Liver (tissue), 9 donors: ENCODE results near the gene NEK6. TPM values are rescaled to one million over a fixed set of nuclear protein-coding genes. Genes with fewer than 3 reads are reported as not detected.

Source experiments
- DNase-seq: peaks from one replicate; pipeline ENCODE4 v3.0.0-alpha.2; 2017; ENCODE audit warnings: low spot score
- H3K27ac ChIP-seq, 2 donors: one replicate each; pipeline ENCODE4 v1.7.0; 2013; ENCODE audit warnings: inconsistent platforms in 2 of 2, low read length in 2 of 2, control low read depth in 1 of 2, low read depth in 1 of 2, mild to moderate bottlenecking in 1 of 2
- H3K27me3 ChIP-seq, 4 donors: one replicate each; pipeline versions ENCODE4 v1.6.1 to v1.7.0; 2013; ENCODE audit warnings: low read length in 3 of 4, inconsistent platforms in 1 of 4, mild to moderate bottlenecking in 1 of 4, moderate library complexity in 1 of 4; ENCODE audit not compliant: control insufficient read depth in 4 of 4, insufficient read depth in 4 of 4
- H3K36me3 ChIP-seq, 4 donors: one replicate each; pipeline versions ENCODE4 v1.6.1 to v1.7.0; 2013; ENCODE audit warnings: low read length in 3 of 4, mild to moderate bottlenecking in 3 of 4, low read depth in 1 of 4, moderate library complexity in 1 of 4; ENCODE audit not compliant: control insufficient read depth in 4 of 4, insufficient read depth in 3 of 4
- H3K4me1 ChIP-seq, 4 donors: one replicate each; pipeline versions ENCODE4 v1.6.1 to v1.7.0; 2013; ENCODE audit warnings: low read length in 3 of 4, mild to moderate bottlenecking in 3 of 4, moderate library complexity in 1 of 4; ENCODE audit not compliant: control insufficient read depth in 4 of 4, insufficient read depth in 4 of 4
- H3K4me3 ChIP-seq, 3 donors: one replicate each; pipeline versions ENCODE4 v1.6.1 to v1.7.0; 2013; ENCODE audit warnings: low read length in 3 of 3, control low read depth in 1 of 3, low read depth in 1 of 3, mild to moderate bottlenecking in 1 of 3
- H3K9ac ChIP-seq, 2 donors: one replicate each; pipeline ENCODE4 v1.7.0; 2013; ENCODE audit warnings: low read length in 2 of 2, mild to moderate bottlenecking in 2 of 2, moderate library complexity in 2 of 2, control low read depth in 1 of 2, low read depth in 1 of 2
- H3K9me3 ChIP-seq, 4 donors: one replicate each; pipeline versions ENCODE4 v1.6.1 to v1.7.0; 2013; ENCODE audit warnings: low read length in 3 of 4; ENCODE audit not compliant: control insufficient read depth in 4 of 4
- FOXA1 ChIP-seq: IDR thresholded peaks from 2 replicates; pipeline ENCODE4 v1.6.1; 2016; ENCODE audit warnings: antibody characterized with exemption
- FOXA2 ChIP-seq: IDR thresholded peaks from 2 replicates; pipeline ENCODE4 v1.6.1; 2016; ENCODE audit warnings: antibody characterized with exemption
- GABPA ChIP-seq, 2 donors: IDR thresholded peaks in 1 of 2; conservative IDR thresholded peaks in 1 of 2; 2 replicates each; pipeline ENCODE4 v1.6.1; 2016; ENCODE audit warnings: antibody characterized with exemption in 2 of 2, mild to moderate bottlenecking in 1 of 2, moderate library complexity in 1 of 2
- HNF4A ChIP-seq, 2 donors: conservative IDR thresholded peaks; 2 replicates each; pipeline ENCODE4 v1.6.1; 2016; ENCODE audit warnings: antibody characterized with exemption in 2 of 2, mild to moderate bottlenecking in 2 of 2
- HNF4G ChIP-seq: IDR thresholded peaks from 2 replicates; pipeline ENCODE4 v1.6.1; 2016; ENCODE audit warnings: antibody characterized with exemption
- JUND ChIP-seq, 2 donors: IDR thresholded peaks; 2 replicates each; pipeline ENCODE4 v1.6.1; 2016; ENCODE audit warnings: antibody characterized with exemption in 2 of 2
- NR2F2 ChIP-seq: IDR thresholded peaks from 2 replicates; pipeline ENCODE4 v1.6.1; 2016; ENCODE audit warnings: antibody characterized with exemption
- RAD21 ChIP-seq, 2 donors: IDR thresholded peaks; 2 replicates each; pipeline ENCODE4 v1.6.1; 2016; ENCODE audit warnings: antibody characterized with exemption in 2 of 2, mild to moderate bottlenecking in 2 of 2
- RXRA ChIP-seq, 2 donors: IDR thresholded peaks; 2 replicates each; pipeline ENCODE4 v1.6.1; 2017 to 2018; ENCODE audit warnings: antibody characterized with exemption in 2 of 2, mild to moderate bottlenecking in 1 of 2
- SP1 ChIP-seq: IDR thresholded peaks from 2 replicates; pipeline ENCODE4 v1.6.1; 2018; ENCODE audit warnings: antibody characterized with exemption, mild to moderate bottlenecking
- TAF1 ChIP-seq: conservative IDR thresholded peaks from 2 replicates; pipeline ENCODE4 v1.6.1; 2016; ENCODE audit warnings: antibody characterized with exemption, mild to moderate bottlenecking
- YY1 ChIP-seq: IDR thresholded peaks from 2 replicates; pipeline ENCODE4 v1.6.1; 2016; ENCODE audit warnings: antibody characterized with exemption, mild to moderate bottlenecking
- WGBS: extraction: QIAGEN DNeasy Blood & Tissue Kit; methylation state at CpG from one replicate; pipeline ENCODE4 v1.1.7; 2013; 5-methylcytosine and 5-hydroxymethylcytosine counted together
- polyA plus RNA-seq, 2 donors: library from polyadenylated mRNA; stranded (reverse) in 1 of 2; unstranded in 1 of 2; fragments of 200-250 nt in 1 of 2; fragments of >200 nt in 1 of 2; fragmentation: Nextera tagmentation in 1 of 2; extraction: Ambion mirVana in 1 of 2; gene quantifications; one replicate each; pipeline versions ENCODE4 v1.2.1 to v1.2.3, GENCODE V29; 2013 to 2015
- total RNA-seq, 2 donors: library from RNA; depleted of rRNA; stranded (reverse); fragments of >200 nt; gene quantifications; one replicate each; pipeline ENCODE4 v1.2.3, GENCODE V29; 2014
- TF ChIP-seq, protein P1 (sequence below): IDR thresholded peaks from 2 replicates; pipeline ENCODE4 v1.6.1; 2016; ENCODE audit warnings: antibody characterized with exemption
- TF ChIP-seq, protein P2 (sequence below): fragments of 150-350 bp; IDR thresholded peaks from 2 replicates; pipeline ENCODE4 v1.5.1; 2017; ENCODE audit warnings: improper control_type of control experiment, low read depth, low read length; ENCODE audit not compliant: missing input control
- TF ChIP-seq, protein P3 (sequence below): IDR thresholded peaks from 2 replicates; pipeline ENCODE4 v1.6.1; 2016; ENCODE audit warnings: antibody characterized with exemption
- TF ChIP-seq, protein P4 (sequence below): IDR thresholded peaks from 2 replicates; pipeline ENCODE4 v1.6.1; 2016; ENCODE audit warnings: antibody characterized with exemption
- TF ChIP-seq, protein P5 (sequence below): IDR thresholded peaks from 2 replicates; pipeline ENCODE4 v1.6.1; 2016; ENCODE audit warnings: antibody characterized with exemption, mild to moderate bottlenecking
- donor health status: healthy.
- donor health status: healthy.
- donor health status: healthy.
- donor health status: healthy.
- donor health status: healthy.

NEK6 gene
- total and polyA plus RNA-seq, 4 donors: 32.5 to 49.7 (median 42.5) TPM

DNA sequence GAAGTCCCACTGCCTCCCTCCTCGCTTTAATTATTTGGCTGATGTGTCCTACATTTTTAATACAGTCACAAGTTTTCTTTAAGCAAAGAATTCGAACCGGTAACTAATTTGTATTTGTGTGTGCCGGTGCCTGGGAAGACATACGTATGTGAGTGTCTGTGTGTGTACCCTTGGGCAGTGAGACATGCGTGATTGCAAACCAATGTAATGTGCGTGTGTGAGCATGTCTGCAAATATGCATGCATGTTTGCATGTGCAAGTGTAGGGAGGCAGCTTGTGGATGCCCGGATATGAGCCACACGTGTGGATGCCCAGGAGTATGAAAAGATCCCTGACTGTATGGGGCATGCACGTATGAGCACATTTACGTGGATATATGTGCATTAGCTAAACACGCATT, 44.4 kb upstream of the NEK6 start:
- 95% methylated on average over 12 of the region's 12 CpGs for WGBS
- Histone ChIP-seq H3K27me3 (no peaks in the 10 kb centered on the region), H3K4me1 (peaks cover 0 to 17% (median 7%) of the 10 kb centered on the region in 4 donors), H3K4me3 (no peak overlapping the region), H3K9me3 (no peaks in the 10 kb centered on the region), H3K36me3 (no peaks in the 10 kb centered on the region), H3K9ac (no peak overlapping the region), H3K27ac (no peak overlapping the region)
- DNase-seq: no peak
- TF ChIP-seq GABPA (IDR thresholded peaks at IDR 0.05 in 1 of 2, conservative IDR thresholded peaks at IDR 0.05 in 1 of 2) (no peak), HNF4G (no peak), JUND (IDR thresholded peaks at IDR 0.05) (no peak), FOXA2 (no peak), SP1 (no peak), NR2F2 (no peak), HNF4A (conservative IDR thresholded peaks at IDR 0.05) (no peak), TAF1 (no peak), FOXA1 (no peak)
- TF ChIP-seq, protein P1, sequence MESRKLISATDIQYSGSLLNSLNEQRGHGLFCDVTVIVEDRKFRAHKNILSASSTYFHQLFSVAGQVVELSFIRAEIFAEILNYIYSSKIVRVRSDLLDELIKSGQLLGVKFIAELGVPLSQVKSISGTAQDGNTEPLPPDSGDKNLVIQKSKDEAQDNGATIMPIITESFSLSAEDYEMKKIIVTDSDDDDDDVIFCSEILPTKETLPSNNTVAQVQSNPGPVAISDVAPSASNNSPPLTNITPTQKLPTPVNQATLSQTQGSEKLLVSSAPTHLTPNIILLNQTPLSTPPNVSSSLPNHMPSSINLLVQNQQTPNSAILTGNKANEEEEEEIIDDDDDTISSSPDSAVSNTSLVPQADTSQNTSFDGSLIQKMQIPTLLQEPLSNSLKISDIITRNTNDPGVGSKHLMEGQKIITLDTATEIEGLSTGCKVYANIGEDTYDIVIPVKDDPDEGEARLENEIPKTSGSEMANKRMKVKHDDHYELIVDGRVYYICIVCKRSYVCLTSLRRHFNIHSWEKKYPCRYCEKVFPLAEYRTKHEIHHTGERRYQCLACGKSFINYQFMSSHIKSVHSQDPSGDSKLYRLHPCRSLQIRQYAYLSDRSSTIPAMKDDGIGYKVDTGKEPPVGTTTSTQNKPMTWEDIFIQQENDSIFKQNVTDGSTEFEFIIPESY: no peak
- TF ChIP-seq, protein P2, sequence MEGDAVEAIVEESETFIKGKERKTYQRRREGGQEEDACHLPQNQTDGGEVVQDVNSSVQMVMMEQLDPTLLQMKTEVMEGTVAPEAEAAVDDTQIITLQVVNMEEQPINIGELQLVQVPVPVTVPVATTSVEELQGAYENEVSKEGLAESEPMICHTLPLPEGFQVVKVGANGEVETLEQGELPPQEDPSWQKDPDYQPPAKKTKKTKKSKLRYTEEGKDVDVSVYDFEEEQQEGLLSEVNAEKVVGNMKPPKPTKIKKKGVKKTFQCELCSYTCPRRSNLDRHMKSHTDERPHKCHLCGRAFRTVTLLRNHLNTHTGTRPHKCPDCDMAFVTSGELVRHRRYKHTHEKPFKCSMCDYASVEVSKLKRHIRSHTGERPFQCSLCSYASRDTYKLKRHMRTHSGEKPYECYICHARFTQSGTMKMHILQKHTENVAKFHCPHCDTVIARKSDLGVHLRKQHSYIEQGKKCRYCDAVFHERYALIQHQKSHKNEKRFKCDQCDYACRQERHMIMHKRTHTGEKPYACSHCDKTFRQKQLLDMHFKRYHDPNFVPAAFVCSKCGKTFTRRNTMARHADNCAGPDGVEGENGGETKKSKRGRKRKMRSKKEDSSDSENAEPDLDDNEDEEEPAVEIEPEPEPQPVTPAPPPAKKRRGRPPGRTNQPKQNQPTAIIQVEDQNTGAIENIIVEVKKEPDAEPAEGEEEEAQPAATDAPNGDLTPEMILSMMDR: no peak
- TF ChIP-seq, protein P3, sequence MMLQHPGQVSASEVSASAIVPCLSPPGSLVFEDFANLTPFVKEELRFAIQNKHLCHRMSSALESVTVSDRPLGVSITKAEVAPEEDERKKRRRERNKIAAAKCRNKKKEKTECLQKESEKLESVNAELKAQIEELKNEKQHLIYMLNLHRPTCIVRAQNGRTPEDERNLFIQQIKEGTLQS: no peak
- TF ChIP-seq, protein P4, sequence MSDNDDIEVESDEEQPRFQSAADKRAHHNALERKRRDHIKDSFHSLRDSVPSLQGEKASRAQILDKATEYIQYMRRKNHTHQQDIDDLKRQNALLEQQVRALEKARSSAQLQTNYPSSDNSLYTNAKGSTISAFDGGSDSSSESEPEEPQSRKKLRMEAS: no peak

DNA sequence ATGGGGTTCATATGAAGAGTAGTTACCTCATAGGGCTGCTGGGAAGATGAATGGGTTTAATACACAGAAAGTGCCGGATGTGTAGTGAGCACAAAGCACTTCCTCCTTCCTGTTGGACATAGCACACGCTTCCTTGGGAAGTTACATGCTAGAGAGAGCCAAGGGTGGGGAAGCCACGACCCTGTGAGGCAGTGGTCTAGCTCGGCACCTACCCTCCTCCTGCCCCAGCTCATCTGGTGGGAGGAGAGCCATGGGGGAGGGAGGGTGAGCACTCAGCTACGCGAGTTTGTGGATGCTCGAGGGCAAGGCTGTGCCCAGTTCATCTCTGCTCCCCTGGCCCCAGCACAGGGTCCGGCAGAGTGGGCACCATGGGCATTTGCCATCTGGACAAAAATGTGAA, 43.6 kb upstream of the NEK6 start:
- H3K9ac ChIP-seq: no peak overlapping the region
- H3K36me3 ChIP-seq: no peaks in the 10 kb centered on the region
- no peak overlapping the region for H3K27ac ChIP-seq
- no peak for DNase-seq
- TF ChIP-seq RAD21 (IDR thresholded peaks at IDR 0.05) (no peak), HNF4G (no peak), NR2F2 (no peak), FOXA1 (no peak), SP1 (no peak), TAF1 (no peak), GABPA (IDR thresholded peaks at IDR 0.05 in 1 of 2, conservative IDR thresholded peaks at IDR 0.05 in 1 of 2) (no peak), FOXA2 (no peak), YY1 (no peak), JUND (IDR thresholded peaks at IDR 0.05) (no peak), HNF4A (conservative IDR thresholded peaks at IDR 0.05) (no peak), RXRA (IDR thresholded peaks at IDR 0.05) (no peak)
- TF ChIP-seq, protein P5, sequence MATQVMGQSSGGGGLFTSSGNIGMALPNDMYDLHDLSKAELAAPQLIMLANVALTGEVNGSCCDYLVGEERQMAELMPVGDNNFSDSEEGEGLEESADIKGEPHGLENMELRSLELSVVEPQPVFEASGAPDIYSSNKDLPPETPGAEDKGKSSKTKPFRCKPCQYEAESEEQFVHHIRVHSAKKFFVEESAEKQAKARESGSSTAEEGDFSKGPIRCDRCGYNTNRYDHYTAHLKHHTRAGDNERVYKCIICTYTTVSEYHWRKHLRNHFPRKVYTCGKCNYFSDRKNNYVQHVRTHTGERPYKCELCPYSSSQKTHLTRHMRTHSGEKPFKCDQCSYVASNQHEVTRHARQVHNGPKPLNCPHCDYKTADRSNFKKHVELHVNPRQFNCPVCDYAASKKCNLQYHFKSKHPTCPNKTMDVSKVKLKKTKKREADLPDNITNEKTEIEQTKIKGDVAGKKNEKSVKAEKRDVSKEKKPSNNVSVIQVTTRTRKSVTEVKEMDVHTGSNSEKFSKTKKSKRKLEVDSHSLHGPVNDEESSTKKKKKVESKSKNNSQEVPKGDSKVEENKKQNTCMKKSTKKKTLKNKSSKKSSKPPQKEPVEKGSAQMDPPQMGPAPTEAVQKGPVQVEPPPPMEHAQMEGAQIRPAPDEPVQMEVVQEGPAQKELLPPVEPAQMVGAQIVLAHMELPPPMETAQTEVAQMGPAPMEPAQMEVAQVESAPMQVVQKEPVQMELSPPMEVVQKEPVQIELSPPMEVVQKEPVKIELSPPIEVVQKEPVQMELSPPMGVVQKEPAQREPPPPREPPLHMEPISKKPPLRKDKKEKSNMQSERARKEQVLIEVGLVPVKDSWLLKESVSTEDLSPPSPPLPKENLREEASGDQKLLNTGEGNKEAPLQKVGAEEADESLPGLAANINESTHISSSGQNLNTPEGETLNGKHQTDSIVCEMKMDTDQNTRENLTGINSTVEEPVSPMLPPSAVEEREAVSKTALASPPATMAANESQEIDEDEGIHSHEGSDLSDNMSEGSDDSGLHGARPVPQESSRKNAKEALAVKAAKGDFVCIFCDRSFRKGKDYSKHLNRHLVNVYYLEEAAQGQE: no peak
- TF ChIP-seq, protein P4: no peak
- TF ChIP-seq, protein P2: no peak
- H3K9me3 ChIP-seq: no peaks in the 10 kb centered on the region
- WGBS: 69% methylated on average over 8 of the region's 8 CpGs
- peaks cover 0 to 24% (median 10%) of the 10 kb centered on the region in 4 donors for H3K4me1 ChIP-seq
- H3K4me3 ChIP-seq: no peak overlapping the region
- no peaks in the 10 kb centered on the region for H3K27me3 ChIP-seq
